T-helper 22 cell (primary cell): Measurements from ENCODE around the gene GPR22.
A peak's percentile ranks its signal among the peaks of the same experiment; 100 is the strongest.

Source experiments
- DNase-seq: peaks from one replicate; pipeline ENCODE4 v3.0.0-alpha.2; 2020; ENCODE audit warnings: low read depth

Gene GPR22, protein sequence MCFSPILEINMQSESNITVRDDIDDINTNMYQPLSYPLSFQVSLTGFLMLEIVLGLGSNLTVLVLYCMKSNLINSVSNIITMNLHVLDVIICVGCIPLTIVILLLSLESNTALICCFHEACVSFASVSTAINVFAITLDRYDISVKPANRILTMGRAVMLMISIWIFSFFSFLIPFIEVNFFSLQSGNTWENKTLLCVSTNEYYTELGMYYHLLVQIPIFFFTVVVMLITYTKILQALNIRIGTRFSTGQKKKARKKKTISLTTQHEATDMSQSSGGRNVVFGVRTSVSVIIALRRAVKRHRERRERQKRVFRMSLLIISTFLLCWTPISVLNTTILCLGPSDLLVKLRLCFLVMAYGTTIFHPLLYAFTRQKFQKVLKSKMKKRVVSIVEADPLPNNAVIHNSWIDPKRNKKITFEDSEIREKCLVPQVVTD

GRCh38 chr7:107469929-107470328 is at the start of gene GPR22:
GPR22 (plus strand) TSS chr7:107470057; CDS start chr7:107474061, 4,004 bp downstream.
- DNase-seq = no peak

DNA sequence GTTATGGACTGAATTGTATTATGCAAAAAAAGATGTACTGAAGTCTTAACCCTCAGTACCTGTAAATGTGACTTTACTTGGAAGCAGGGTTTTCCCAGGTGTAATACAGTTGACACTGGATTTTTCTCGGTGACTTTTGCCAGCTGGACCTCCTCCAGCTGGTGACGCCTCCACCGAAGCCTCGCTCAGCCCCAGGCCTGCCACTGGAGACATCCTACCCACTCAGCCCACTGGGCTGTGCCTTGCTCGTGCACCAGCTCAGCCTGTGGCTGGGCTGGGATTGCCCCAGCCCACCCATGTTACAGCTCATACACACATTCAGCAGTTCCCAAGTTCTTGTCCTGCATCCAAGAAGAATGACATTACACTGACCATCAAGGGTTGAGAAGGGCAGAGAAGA is 42.4 kb upstream of the GPR22 start:
- DNase-seq = no peak

GRCh38 chr7:107428642-107429041 is 41.2 kb upstream of the GPR22 start:
- no peak for DNase-seq

DNA sequence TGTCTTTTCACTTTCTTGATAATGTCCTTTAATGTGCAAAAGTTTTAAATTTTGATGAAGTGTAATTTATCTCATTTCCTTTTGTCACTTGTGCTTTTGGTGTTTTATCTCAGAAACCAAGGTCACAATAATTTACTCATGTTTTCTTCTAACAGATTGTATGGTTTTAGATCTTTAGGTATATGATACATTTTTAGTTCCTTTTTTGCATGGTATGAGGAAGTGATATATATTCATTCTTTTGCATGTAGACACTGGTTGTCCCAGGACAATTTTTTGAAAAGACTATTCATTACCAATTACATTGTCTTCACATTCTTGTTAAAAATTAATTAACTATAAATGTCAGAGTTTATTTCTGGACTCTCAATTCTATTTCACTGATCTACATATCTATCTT is 39.8 kb upstream of the GPR22 start:
- no peak for DNase-seq

DNA sequence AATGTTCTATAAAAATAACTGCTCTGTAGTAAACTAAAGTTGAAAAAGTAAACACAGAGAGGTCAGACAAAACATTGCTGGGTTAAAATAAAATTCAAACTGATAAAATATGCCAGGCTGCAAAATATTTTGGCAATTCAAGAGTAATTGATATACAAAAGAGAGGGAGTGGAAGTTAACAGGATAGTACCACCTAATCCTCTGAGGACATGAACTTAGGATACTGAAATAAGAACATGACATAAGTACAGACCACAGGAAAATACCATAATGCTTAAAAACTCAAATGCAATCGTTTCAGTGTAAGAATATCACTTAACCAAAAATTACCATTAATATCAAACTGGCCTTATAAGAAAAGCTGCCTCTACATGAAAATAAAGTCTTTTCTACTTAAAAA is 37.6 kb upstream of the GPR22 start:
- DNase-seq = no peak

DNA sequence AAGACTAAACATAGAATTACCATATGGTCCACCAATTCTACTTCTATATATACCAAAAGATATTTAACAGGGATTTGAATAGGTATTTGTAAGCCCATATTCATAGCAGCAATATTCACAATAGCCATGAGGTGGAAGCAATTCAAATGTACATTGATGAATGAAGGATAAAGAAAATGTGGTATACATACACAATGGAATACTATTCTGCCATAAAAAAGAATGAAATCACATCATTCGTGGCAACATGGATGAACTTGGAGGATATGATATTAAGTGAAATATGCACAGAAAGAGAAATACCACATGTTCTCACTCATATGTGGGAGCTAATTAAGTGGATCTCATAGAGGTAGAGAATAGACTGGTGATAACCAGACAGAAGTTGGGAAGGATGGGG is 34.1 kb upstream of the GPR22 start:
- DNase-seq = no peak

- no peak for DNase-seq
Observed at GRCh38 chr7:107439025-107439424, 30.8 kb upstream of the GPR22 start.

DNA sequence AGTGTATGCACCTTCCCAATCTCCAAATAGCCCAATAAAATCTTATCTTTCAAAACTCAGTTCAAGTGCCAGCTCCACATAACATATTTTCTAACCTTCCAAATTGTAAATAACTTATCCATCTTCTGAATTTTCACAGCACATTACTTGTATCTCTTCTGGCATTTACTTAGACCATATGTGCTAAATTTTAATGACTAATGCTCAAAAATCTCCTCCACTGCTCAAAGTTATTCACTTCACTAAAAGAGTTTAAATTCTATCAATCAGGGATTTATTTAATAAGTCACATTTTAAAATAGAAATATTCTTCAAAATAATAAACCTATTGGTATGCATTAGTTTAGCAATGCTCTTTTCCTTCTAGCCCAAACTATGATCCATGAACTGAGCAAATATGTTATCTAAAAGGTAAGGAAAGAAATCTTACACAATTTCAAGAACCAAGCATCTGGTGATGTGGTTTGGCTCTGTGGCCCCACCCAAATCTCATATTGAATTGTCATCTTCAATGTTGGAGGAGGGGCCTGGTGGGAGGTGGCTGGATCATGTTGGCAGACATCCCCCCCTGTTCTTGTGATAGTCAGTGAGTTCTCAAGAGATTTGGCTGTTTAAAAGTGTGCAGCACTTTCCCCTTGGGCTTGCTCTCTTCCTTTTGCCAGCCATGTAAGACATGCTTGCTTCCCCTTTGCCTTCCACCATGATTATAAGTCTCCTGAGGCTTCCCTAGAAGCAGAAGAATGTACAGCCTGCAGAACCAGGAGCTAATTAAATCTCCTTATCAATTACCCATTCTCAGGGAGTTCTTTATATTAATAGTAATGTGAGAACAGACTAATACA is 28.1 kb upstream of the GPR22 start:
- no peak for DNase-seq

DNA sequence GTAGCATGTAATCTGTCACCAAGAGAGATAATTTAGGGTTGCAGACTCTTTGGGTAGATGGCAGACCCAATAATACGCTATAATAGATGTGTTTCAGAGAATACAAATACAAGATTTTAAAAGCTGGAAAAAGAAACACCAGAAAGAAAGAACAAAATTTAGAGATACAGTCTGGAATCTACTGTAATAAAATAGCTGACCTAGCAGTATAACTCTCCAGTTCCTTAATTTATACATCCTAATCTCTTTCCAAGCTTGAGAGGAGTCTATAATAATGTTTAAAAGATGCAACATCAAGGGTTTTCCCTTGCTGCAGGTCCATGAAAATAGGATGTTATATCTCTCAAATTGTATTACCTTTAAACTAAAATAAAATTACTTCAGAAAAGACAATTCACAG is 27.2 kb upstream of the GPR22 start:
- DNase-seq = no peak

DNA sequence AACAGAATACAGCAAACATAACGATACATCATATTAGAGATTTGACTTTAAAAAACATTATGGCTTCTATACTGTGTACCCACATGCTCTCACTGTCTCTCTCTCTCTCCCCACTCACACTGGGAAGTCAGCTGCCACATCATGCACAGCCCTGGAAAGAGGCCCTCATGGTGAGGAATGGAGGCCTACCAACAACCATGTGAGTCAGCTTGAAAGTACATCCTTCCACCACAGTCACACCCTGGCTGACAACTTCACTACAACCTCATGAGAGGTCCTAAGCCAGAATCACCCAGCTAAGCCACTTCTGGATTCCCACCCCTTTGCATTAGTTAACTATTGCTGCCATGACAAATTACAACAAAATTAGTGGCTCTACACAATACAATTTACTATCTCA is 23.3 kb upstream of the GPR22 start:
- DNase-seq = no peak

- DNase-seq = no peak
Observed at GRCh38 chr7:107446988-107447387, 22.9 kb upstream of the GPR22 start.

GRCh38 chr7:107450970-107451369 is 18.9 kb upstream of the GPR22 start:
- DNase-seq = no peak

- no peak for DNase-seq
Observed at GRCh38 chr7:107453388-107453787, 16.5 kb upstream of the GPR22 start.

DNA sequence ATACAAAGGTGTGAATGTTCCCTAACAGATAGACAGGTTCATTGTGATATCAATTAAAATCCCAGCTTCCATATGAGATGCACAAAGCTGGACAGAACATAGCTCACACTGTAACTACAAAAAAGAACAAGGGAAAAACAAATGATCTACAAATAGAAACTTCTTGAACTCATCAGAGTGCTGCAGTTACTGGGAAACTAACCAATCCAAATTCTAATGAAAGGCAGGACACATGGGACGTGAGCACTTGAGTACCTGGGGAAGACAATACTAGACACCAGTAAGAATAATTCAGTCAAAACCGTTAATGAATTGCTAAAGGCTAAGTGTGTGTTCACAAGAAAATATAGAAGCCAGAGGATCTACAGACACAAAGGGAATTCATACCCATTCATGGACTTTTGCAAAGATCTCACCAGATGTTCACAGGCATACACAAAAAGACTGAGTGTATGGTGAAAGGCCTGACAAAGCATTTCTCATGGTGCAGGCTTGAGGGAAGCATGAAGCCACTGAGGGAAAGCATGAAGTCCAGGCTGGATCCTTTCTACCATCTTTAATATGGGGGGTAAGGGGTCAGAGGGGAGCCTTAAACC is 7.8 kb upstream of the GPR22 start:
- DNase-seq = no peak

DNA sequence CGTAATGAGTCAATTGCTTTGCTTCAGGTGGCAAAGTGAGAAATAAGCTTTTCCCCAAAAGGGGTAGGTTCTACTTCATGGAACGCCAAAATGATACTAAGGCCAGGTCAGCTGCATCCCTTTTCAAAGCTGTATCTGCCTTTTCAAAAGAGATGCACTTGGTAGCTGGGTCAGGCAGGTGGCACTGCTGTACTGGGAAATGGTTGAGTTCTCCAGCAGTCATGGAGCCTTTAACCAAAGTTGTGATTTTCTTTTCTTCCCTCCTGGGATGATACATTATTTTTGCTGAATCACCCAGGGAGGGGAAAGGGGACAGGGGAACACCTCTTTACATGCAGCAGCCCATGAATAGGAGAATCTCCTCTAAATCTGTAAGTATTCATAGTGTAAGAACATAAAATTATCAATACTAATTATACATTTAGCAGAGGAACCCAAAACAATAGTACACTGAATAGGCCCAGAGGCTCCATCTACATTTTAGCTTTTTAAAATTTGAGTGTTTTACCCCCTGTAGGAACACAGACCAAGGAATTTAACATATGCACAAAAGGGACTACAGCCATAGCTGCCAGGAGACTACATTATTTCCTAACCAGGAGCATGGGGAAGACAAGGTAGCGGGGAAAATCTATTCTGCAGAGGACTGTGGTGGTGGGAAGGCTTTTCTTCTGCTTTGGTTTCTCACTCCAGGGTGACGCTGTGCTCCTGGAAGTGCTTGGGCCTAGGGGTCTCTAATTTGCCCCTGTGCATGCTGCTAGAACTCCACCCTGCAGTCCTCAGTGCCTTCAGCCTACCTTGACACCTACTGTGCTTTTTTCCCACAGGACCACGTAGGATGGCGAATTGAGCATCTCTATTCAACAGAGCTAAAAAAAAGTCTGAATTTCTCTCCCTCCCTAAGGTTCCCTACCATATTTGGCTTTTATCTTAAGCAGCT is 6.4 kb upstream of the GPR22 start:
- DNase-seq = peak; percentile 24

- no peak for DNase-seq
Observed at GRCh38 chr7:107464666-107465226, 5.1 kb upstream of the GPR22 start.

- no peak for DNase-seq
Observed at GRCh38 chr7:107467972-107468371, 1.9 kb upstream of the GPR22 start.

- DNase-seq = no peak
Observed at GRCh38 chr7:107468824-107469223, 1.0 kb upstream of the GPR22 start.

GRCh38 chr7:107471292-107472070 is 1.6 kb downstream of the GPR22 start:
- no peak for DNase-seq

DNA sequence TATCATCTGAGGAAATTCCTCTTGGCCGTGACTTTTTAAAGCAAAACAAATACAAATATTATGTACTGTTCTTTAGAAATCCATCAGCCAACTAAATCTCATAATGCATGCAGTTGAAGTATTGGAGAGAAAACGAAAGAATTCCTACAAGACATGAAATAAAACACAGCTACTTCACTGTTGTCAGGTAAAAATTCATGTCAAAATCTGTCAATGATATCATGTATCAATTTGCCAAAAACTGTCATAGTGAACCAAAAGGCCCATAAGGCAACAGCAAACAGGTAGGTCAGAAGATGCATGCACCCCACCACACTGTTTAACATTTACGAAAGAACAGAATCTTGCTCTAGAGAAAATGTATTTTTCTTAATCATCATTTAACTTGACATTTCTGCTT is 2.3 kb downstream of the GPR22 start:
- no peak for DNase-seq

- DNase-seq = no peak
Observed at GRCh38 chr7:107474104-107474521, 4.3 kb downstream of the GPR22 start.
